Pancreas (tissue), 10 donors: ENCODE measurements around the gene BABAM2. TPM values are rescaled to one million over a fixed set of nuclear protein-coding genes. Genes with fewer than 3 reads are reported as not detected.

Experiments used
- ATAC-seq, 4 donors: fragments of 200-7000 bp; cut with Tn5 transposase; one replicate each; pipeline versions ENCODE4 v1.8.0 to v1.9.1; 2020; ENCODE audit warnings: mild to moderate bottlenecking in 4 of 4, moderate library complexity in 4 of 4
- DNase-seq, 6 donors: peaks; one replicate each; pipeline ENCODE4 v3.0.0-alpha.2; 2020
- FAIRE-seq: peaks from 2 replicates; lab custom pipeline; 2012; peaks lifted over from hg19 to GRCh38; lab: Jason Lieb, UNC
- H3K27ac ChIP-seq, 4 donors: fragments of 200-600 bp; sonication (generic); 1 replicate in 3 of 4; 2 replicates in 1 of 4; pipeline versions ENCODE4 v1.5.0 to v1.8.0; 2020
- H3K27me3 ChIP-seq, 4 donors: fragments of 200-600 bp; one replicate each; pipeline ENCODE4 v1.8.0; 2021
- H3K36me3 ChIP-seq, 3 donors: fragments of 200-600 bp; sonication (generic) in 1 of 3; one replicate each; pipeline versions ENCODE4 v1.5.0 to v1.8.0; 2020 to 2021
- H3K4me1 ChIP-seq, 3 donors: fragments of 200-600 bp; one replicate each; pipeline ENCODE4 v1.8.0; 2021
- H3K4me3 ChIP-seq, 4 donors: fragments of 200-600 bp; sonication (generic) in 2 of 4; one replicate each; pipeline versions ENCODE4 v1.5.0 to v1.8.0; 2020 to 2021
- H3K9me3 ChIP-seq, 4 donors: fragments of 200-600 bp; one replicate each; pipeline ENCODE4 v1.8.0; 2021
- WGBS, 2 donors: extraction: QIAGEN DNeasy Blood & Tissue Kit; methylation state at CpG; one replicate each; pipeline ENCODE4 v1.1.7; 2013; 5-methylcytosine and 5-hydroxymethylcytosine counted together
- intact Hi-C, 3 donors: fragments of 100-400 bp; cut with DNase I; formaldehyde crosslinking; loops; one replicate each; pipeline versions ENCODE4 v1.11.1 to v1.14.2; 2022
- polyA plus RNA-seq, 2 donors: library from polyadenylated mRNA; stranded (reverse); fragments of 200-250 nt; gene quantifications; one replicate each; pipeline ENCODE4 v1.2.3, GENCODE V29; 2013
- total RNA-seq, 6 donors: library from RNA; stranded (reverse); fragmentation: NEBNext Ultra II Directional in 4 of 6; extraction: Animal tissue kit (Norgen Biotek cat#: 25700) in 4 of 6; gene quantifications; one replicate each; pipeline versions ENCODE4 v1.2.1 to v1.2.4, GENCODE V29; 2021 to 2023
- TF ChIP-seq, protein P1 (sequence below), 4 donors: fragments of 200-600 bp; sonication (generic) in 3 of 4; IDR thresholded peaks; one replicate each; pipeline versions ENCODE4 v1.5.0 to v1.8.0; 2021; ENCODE audit warnings: antibody characterized with exemption in 4 of 4
- donor health status: healthy with polysubstance abuse.
- donor health status: DM: no; HTN: no; CAD: no; lungs with moderate emphysema.
- donor health status: DM: no; HTN: no; CAD: no.
- donor health status: control.
- donor health status: control.
- donor health status: Bipolar disorder and iron deficiency.
- donor health status: DM: yes; HTN: yes; CAD: no.
- donor health status: DM: no; HTN: no; CAD: no.
- donor health status: DM: no; HTN: no; CAD: no.
- donor health status: DM: yes; HTN: yes; CAD: no.

Gene BABAM2
- total and polyA plus RNA-seq, 8 donors, result 9.4 to 21.3 (median 15.6) TPM

DNA sequence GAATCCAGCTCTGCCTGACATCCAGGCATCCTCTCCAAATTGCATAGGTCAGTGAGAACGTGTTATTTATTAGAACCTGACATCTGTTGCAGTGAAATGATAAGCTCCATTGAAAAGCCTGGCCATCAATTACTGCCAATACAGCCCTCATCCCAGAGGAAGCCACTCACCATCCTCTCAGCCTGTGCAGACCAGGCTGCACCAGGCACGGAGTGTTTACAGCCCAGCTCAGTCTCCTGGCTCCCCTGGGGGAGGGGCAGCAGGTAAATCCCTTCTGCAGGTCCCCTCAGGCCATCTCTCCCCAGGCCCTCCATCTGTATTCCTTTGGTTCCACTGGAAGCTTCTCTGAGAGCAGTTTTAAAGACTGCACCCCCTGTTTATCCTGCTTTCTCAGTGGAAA, 419.6 kb downstream of the BABAM2 start:
- FAIRE-seq (no peak), DNase-seq (no peak), ATAC-seq (no peak)
- Histone ChIP-seq H3K4me1 (no peaks in the 10 kb centered on the region), H3K4me3 (no peak overlapping the region), H3K36me3 (no peaks in the 10 kb centered on the region), H3K27me3 (no peaks in the 10 kb centered on the region), H3K9me3 (no peaks in the 10 kb centered on the region), H3K27ac (no peak overlapping the region)
- TF ChIP-seq, protein P1, sequence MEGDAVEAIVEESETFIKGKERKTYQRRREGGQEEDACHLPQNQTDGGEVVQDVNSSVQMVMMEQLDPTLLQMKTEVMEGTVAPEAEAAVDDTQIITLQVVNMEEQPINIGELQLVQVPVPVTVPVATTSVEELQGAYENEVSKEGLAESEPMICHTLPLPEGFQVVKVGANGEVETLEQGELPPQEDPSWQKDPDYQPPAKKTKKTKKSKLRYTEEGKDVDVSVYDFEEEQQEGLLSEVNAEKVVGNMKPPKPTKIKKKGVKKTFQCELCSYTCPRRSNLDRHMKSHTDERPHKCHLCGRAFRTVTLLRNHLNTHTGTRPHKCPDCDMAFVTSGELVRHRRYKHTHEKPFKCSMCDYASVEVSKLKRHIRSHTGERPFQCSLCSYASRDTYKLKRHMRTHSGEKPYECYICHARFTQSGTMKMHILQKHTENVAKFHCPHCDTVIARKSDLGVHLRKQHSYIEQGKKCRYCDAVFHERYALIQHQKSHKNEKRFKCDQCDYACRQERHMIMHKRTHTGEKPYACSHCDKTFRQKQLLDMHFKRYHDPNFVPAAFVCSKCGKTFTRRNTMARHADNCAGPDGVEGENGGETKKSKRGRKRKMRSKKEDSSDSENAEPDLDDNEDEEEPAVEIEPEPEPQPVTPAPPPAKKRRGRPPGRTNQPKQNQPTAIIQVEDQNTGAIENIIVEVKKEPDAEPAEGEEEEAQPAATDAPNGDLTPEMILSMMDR (IDR thresholded peaks at IDR 0.05), result no peak
- intact Hi-C loops, result no loop called here
- WGBS, 2 donors, result 86 to 95% methylated on average over 2 of the region's 2 CpGs

DNA sequence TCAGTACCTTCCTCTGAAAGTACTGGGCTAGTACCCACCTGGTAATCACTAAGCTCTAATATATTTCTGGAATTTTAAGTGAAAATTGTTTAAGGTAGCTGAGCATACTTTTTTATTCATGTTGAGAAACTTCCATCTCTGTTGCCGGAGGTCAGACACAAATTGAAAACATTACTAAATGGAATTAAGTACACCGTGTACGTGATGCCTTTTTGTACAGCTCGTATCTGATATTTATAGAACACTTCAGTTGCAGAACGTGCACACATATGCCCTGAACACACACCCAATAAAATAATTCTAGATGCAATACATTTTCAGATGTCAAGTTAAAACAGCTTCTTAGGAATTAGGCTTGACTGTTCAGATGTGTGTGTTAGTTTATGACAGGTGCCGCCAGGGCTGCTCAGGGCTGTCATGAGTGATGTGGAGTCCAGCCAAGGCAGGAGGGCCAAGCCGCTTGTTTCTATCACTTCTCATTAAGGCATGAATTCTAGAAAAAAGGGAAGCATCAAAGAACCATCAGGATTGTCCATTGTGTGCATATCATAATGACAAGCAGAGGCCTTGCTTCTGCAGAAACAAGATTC, 421.2 kb downstream of the BABAM2 start:
- no peak for DNase-seq
- Histone ChIP-seq H3K36me3 (no peaks in the 10 kb centered on the region), H3K27ac (no peak overlapping the region), H3K9me3 (no peaks in the 10 kb centered on the region), H3K4me3 (no peak overlapping the region), H3K27me3 (no peaks in the 10 kb centered on the region), H3K4me1 (no peaks in the 10 kb centered on the region)
- WGBS, 2 donors, result 91 to 96% methylated on average over 7 of the region's 7 CpGs
- intact Hi-C loops, result no loop called here
- no peak for ATAC-seq
- no peak for FAIRE-seq
- TF ChIP-seq, protein P1 (IDR thresholded peaks at IDR 0.05), result no peak

DNA sequence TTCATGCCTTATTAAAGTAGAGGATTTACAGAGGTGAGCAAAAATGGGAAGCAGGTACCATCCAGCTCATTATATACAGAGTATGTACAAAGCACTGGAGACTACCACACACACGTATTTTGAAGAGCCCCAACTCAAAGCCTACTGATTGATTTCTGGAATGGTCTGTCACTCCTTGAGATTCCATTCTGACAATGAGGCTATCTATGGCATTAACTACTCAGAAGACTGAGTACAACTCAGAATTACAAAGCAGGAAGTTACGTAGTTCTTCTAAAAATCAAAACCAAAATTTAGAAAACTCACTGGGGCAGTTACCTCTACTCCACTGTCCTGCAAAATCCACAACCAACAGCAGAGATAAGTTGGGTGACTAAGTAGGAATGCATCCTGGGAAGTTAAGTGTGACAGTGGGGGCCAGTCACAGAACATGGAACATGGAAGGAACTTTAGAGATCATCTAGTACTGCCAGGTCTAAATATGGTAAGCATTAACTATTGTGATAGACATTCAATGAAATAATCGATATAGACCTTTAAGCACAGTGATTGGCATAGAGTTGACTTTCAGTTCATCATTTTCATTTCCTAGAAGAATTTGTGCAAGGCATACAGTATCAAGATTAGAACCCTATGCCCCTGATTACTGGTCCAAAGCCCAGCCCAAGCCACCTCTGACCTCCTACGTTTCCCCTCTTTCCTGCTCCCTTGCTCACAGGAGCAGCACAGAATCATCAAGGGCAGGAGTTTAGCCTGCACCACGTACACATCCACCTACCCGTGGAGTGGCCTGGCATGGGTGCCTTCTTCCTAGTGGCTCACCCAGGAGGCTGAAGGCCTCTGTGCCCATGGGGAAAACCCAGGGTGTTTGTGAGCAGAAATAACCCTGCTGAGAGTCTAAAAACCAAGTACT, 422.0 kb downstream of the BABAM2 start:
- H3K27me3 ChIP-seq, result no peaks in the 10 kb centered on the region
- no peak overlapping the region for H3K27ac ChIP-seq
- H3K9me3 ChIP-seq, result no peaks in the 10 kb centered on the region
- intact Hi-C loops, result no loop called here
- H3K4me1 ChIP-seq, result no peaks in the 10 kb centered on the region
- DNase-seq (no peak), ATAC-seq (no peak), FAIRE-seq (no peak)
- H3K36me3 ChIP-seq, result no peaks in the 10 kb centered on the region
- 93 to 94% methylated on average over 6 of the region's 6 CpGs for WGBS, 2 donors
- TF ChIP-seq, protein P1 (IDR thresholded peaks at IDR 0.05), result no peak
- no peak overlapping the region for H3K4me3 ChIP-seq

DNA sequence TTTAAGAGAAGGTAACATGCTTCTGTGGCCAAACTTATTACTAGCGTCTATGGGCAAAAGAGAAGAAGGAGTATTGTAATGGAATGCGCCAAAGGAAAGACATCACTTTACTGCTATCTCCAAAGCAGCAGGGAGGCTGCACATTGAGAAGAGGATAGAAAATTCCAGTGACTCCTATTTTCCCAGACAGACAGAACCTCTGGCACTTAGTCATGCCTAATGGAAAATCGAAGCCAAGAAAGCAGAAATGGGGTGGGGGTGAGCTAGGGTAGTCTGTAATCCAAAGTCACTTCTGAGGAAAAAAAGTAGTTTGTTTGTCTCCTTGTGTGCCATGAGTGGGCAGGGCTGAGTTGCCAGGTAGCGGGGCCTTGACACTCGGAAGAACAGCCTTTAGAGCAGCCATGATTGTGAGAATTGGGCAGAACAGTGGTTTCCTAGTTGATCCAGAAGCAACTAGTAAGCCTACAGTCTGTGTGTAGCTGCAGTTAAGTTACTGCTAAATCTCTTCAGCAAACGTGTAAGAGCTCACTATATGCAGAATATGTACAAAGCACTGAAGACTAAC, 422.8 kb downstream of the BABAM2 start:
- ATAC-seq (no peak), FAIRE-seq (no peak), DNase-seq (no peak)
- H3K27me3 ChIP-seq, result no peaks in the 10 kb centered on the region
- 91 to 95% methylated on average over 6 of the region's 6 CpGs for WGBS, 2 donors
- no peak overlapping the region for H3K4me3 ChIP-seq
- TF ChIP-seq, protein P1 (IDR thresholded peaks at IDR 0.05), result no peak
- no peaks in the 10 kb centered on the region for H3K9me3 ChIP-seq
- no peaks in the 10 kb centered on the region for H3K36me3 ChIP-seq
- intact Hi-C loops, result no loop called here
- H3K27ac ChIP-seq, result no peak overlapping the region
- H3K4me1 ChIP-seq, result no peaks in the 10 kb centered on the region
